Measurements from ENCODE around the gene EIF4E3.
A peak's percentile ranks its signal among the peaks of the same experiment; 100 is the strongest.

EIF4E3 gene

GRCh38 chr3:71689291-71689690 lies 35.9 kb downstream of the EIF4E3 start:
- DNase-seq (ENCODE audit: low spot score), result no peak

GRCh38 chr3:71688121-71688520 lies 37.1 kb downstream of the EIF4E3 start:
- no peak for DNase-seq (ENCODE audit: low spot score)

- no peak for DNase-seq (ENCODE audit: low spot score)
Measured at GRCh38 chr3:71685686-71686085, 39.5 kb downstream of the EIF4E3 start.

GRCh38 chr3:71684757-71685386 lies 40.3 kb downstream of the EIF4E3 start:
- DNase-seq (ENCODE audit: low spot score), result peak; percentile 73

- no peak for DNase-seq (ENCODE audit: low spot score)
Measured at GRCh38 chr3:71684046-71684756, 41.0 kb downstream of the EIF4E3 start.

GRCh38 chr3:71681224-71681668 lies 44.0 kb downstream of the EIF4E3 start:
- peak; percentile 73 for DNase-seq (ENCODE audit: low spot score)

- no peak for DNase-seq (ENCODE audit: low spot score)
Measured at GRCh38 chr3:71680603-71681002, 44.6 kb downstream of the EIF4E3 start.

- DNase-seq (ENCODE audit: low spot score), result no peak
Measured at GRCh38 chr3:71676931-71677330, 48.3 kb downstream of the EIF4E3 start.

- no peak for DNase-seq (ENCODE audit: low spot score)
Measured at GRCh38 chr3:71673486-71673885, 51.7 kb downstream of the EIF4E3 start.

GRCh38 chr3:71672807-71673206 lies 52.4 kb downstream of the EIF4E3 start:
- DNase-seq (ENCODE audit: low spot score), result no peak

- DNase-seq (ENCODE audit: low spot score), result no peak
Measured at GRCh38 chr3:71672340-71672739, 52.9 kb downstream of the EIF4E3 start.

GRCh38 chr3:71671216-71671845 lies 53.9 kb downstream of the EIF4E3 start:
- DNase-seq (ENCODE audit: low spot score), result no peak

- DNase-seq (ENCODE audit: low spot score), result no peak
Measured at GRCh38 chr3:71662568-71662967, 62.6 kb downstream of the EIF4E3 start.

- DNase-seq (ENCODE audit: low spot score), result no peak
Measured at GRCh38 chr3:71662056-71662455, 63.1 kb downstream of the EIF4E3 start.

GRCh38 chr3:71659864-71660591 lies 65.2 kb downstream of the EIF4E3 start:
- DNase-seq (ENCODE audit: low spot score), result no peak

GRCh38 chr3:71657831-71658530 lies 67.2 kb downstream of the EIF4E3 start:
- peak; percentile 22 for DNase-seq (ENCODE audit: low spot score)

- DNase-seq (ENCODE audit: low spot score), result no peak
Measured at GRCh38 chr3:71655061-71655460, 70.1 kb downstream of the EIF4E3 start.

- no peak for DNase-seq (ENCODE audit: low spot score)
Measured at GRCh38 chr3:71653414-71653807, 71.8 kb downstream of the EIF4E3 start.

- peak; percentile 83 for DNase-seq (ENCODE audit: low spot score)
Measured at GRCh38 chr3:71652781-71653413, 72.3 kb downstream of the EIF4E3 start.

GRCh38 chr3:71651625-71652024 lies 73.6 kb downstream of the EIF4E3 start:
- DNase-seq (ENCODE audit: low spot score), result no peak

GRCh38 chr3:71650372-71650771 lies 74.8 kb downstream of the EIF4E3 start:
- no peak for DNase-seq (ENCODE audit: low spot score)

Measured in pons (tissue), 1 donor.